Neural cell (in vitro differentiated cells): ENCODE measurements around the gene MTOR. TPM values are rescaled to one million over a fixed set of nuclear protein-coding genes. Genes with fewer than 3 reads are reported as not detected.

Source experiments
- H2AFZ ChIP-seq: fragments of 200-600, 300-800 bp; sonication (generic), shearing (Covaris generic); 2 replicates; pipeline ENCODE4 v1.6.0; 2014; ENCODE audit warnings: low read depth, mild to moderate bottlenecking, antibody characterized with exemption, low read length, moderate library complexity
- H3F3A ChIP-seq: fragments of 200-600 bp; shearing (Covaris generic); 2 replicates; pipeline ENCODE4 v1.6.1; 2016; ENCODE audit warnings: mild to moderate bottlenecking, moderate library complexity, mixed read lengths, antibody characterized with exemption, low read length; ENCODE audit not compliant: insufficient read depth, poor library complexity, severe bottlenecking
- H3K27ac ChIP-seq: fragments of 200-600, 300-800 bp; sonication (generic), shearing (Covaris generic); 2 replicates; pipeline ENCODE4 v1.5.1; 2014; ENCODE audit warnings: mild to moderate bottlenecking, low read length, moderate library complexity
- H3K27me3 ChIP-seq: fragments of 300-800, 200-600 bp; sonication (generic), shearing (Covaris generic); 2 replicates; pipeline ENCODE4 v1.6.0; 2014; ENCODE audit warnings: mild to moderate bottlenecking, low read depth, low read length, moderate library complexity; ENCODE audit not compliant: insufficient read depth
- H3K36me3 ChIP-seq: fragments of 300-800, 200-600 bp; sonication (generic), shearing (Covaris generic); 2 replicates; pipeline ENCODE4 v1.5.1; 2014; ENCODE audit warnings: mild to moderate bottlenecking, antibody characterized with exemption, low read length, moderate library complexity; ENCODE audit not compliant: insufficient read depth
- H3K4me2 ChIP-seq: fragments of 300-800, 200-600 bp; sonication (generic), shearing (Covaris generic); 2 replicates; pipeline ENCODE4 v1.6.0; 2014; ENCODE audit warnings: mild to moderate bottlenecking, low read length
- H3K4me3 ChIP-seq: fragments of 300-800, 200-600 bp; sonication (generic), shearing (Covaris generic); 2 replicates; pipeline ENCODE4 v1.5.1; 2014; ENCODE audit warnings: mild to moderate bottlenecking, low read length, moderate library complexity
- H3K79me2 ChIP-seq: fragments of 200-600 bp; shearing (Covaris generic); replicated peaks from 2 replicates; pipeline ENCODE4 v1.6.0; 2014; ENCODE audit warnings: mild to moderate bottlenecking, low read length, moderate library complexity; ENCODE audit not compliant: insufficient read depth
- H3K9ac ChIP-seq: fragments of 300-800, 200-600 bp; sonication (generic), shearing (Covaris generic); 2 replicates; pipeline ENCODE4 v1.6.1; 2016; ENCODE audit warnings: mild to moderate bottlenecking, low read length, mixed read lengths
- H3K9me2 ChIP-seq: fragments of 200-600 bp; shearing (Covaris generic); 2 replicates; pipeline ENCODE4 v1.6.1; 2016; ENCODE audit warnings: mild to moderate bottlenecking, low read length, mixed read lengths; ENCODE audit not compliant: insufficient read depth
- H3K9me3 ChIP-seq: fragments of 200-600, 300-800 bp; sonication (generic), shearing (Covaris generic); 2 replicates; pipeline ENCODE4 v1.6.1; 2016; ENCODE audit warnings: mild to moderate bottlenecking, mixed run types, low read length, moderate library complexity, mixed read lengths
- H4K20me1 ChIP-seq: fragments of 200-600 bp; shearing (Covaris generic); 2 replicates; pipeline ENCODE4 v1.6.1; 2016; ENCODE audit warnings: mild to moderate bottlenecking, mixed run types; ENCODE audit not compliant: insufficient read depth
- CTCF ChIP-seq: fragments of 450-650 bp; IDR thresholded peaks from 2 replicates; pipeline ENCODE4 v1.5.1; 2014; ENCODE audit warnings: antibody characterized with exemption, mild to moderate bottlenecking, moderate library complexity; ENCODE audit not compliant: poor library complexity, severe bottlenecking
- EP300 ChIP-seq: fragments of 450-650 bp; conservative IDR thresholded peaks from 2 replicates; pipeline ENCODE4 v1.6.1; 2014; ENCODE audit warnings: antibody characterized with exemption, mild to moderate bottlenecking, moderate library complexity; ENCODE audit not compliant: poor library complexity, severe bottlenecking
- EZH2 ChIP-seq: fragments of 200-600, 300-800 bp; shearing (Covaris generic), sonication (generic); IDR thresholded peaks from 2 replicates; pipeline ENCODE4 v1.6.1; 2014; ENCODE audit warnings: antibody characterized with exemption, low read length, borderline replicate concordance, mild to moderate bottlenecking; ENCODE audit not compliant: insufficient read depth, poor library complexity, severe bottlenecking
- MXI1 ChIP-seq: fragments of 450-650 bp; conservative IDR thresholded peaks from 2 replicates; pipeline ENCODE4 v1.6.1; 2014; ENCODE audit warnings: antibody characterized with exemption, mild to moderate bottlenecking; ENCODE audit not compliant: poor library complexity, severe bottlenecking
- POLR2AphosphoS5 ChIP-seq: IDR thresholded peaks from 2 replicates; pipeline ENCODE4 v1.6.1; 2012
- RAD21 ChIP-seq: fragments of 450-650 bp; conservative IDR thresholded peaks from 2 replicates; pipeline ENCODE4 v1.6.1; 2014; ENCODE audit warnings: antibody characterized with exemption, mild to moderate bottlenecking, moderate library complexity
- REST ChIP-seq: IDR thresholded peaks from 2 replicates; pipeline ENCODE4 v1.6.1; 2012; ENCODE audit warnings: borderline replicate concordance
- SMC3 ChIP-seq: fragments of 450-650 bp; conservative IDR thresholded peaks from 2 replicates; pipeline ENCODE4 v1.6.1; 2014; ENCODE audit warnings: antibody characterized with exemption, mild to moderate bottlenecking, moderate library complexity; ENCODE audit not compliant: poor library complexity
- TAF1 ChIP-seq: IDR thresholded peaks from 2 replicates; pipeline ENCODE4 v1.6.1; 2012; ENCODE audit warnings: low read depth
- polyA plus RNA-seq: library from polyadenylated mRNA; depleted of rRNA; stranded (reverse); fragments of >200 nt; gene quantifications from 2 replicates; pipeline ENCODE4 v1.2.3, GENCODE V29; 2014

MTOR gene
- polyA plus RNA-seq, 1 donor from 2014 or later = 41.2 TPM

- Histone ChIP-seq H2AFZ (peak overlapping the region; percentile 65), H3K36me3 (no peaks in the 10 kb centered on the region), H3K4me2 (peak overlapping the region; percentile 97), H4K20me1 (no peaks in the 10 kb centered on the region), H3K9me2 (no peaks in the 10 kb centered on the region), H3K9me3 (no peaks in the 10 kb centered on the region), H3K4me3 (peak overlapping the region; percentile 100), H3K27me3 (no peaks in the 10 kb centered on the region), H3K27ac (peak overlapping the region; percentile 78), H3K79me2 (peaks cover 21% of the 10 kb centered on the region), H3K9ac (peak overlapping the region; percentile 92), H3F3A (no peaks in the 10 kb centered on the region)
- TF ChIP-seq CTCF (no peak), EP300 (no peak), TAF1 (no peak), SMC3 (peak; percentile 0), POLR2AphosphoS5 (no peak), EZH2 (no peak), RAD21 (no peak), MXI1 (peak; percentile 47), REST (no peak)
These were observed 11.4 kb upstream of the MTOR start for GRCh38 chr1:11273595-11274234.

- Histone ChIP-seq H3K4me2 (peak within 1 kb of the TSS; percentile 97), H3K4me3 (peak within 1 kb of the TSS; percentile 100), H3K27ac (peak within 1 kb of the TSS; percentile 78)
These were observed 10.7 kb upstream of the MTOR start, which contains the start of gene UBIAD1 for GRCh38 chr1:11272832-11273594. Gene UBIAD1, plus strand, starts transcription at chr1:11273198. Its CDS starts 334 bp downstream, at chr1:11273532.

More at GRCh38 chr1:11272832-11273594, 10.7 kb upstream of the MTOR start, which contains the start of gene UBIAD1:
- no peaks in the 10 kb centered on the region for H3F3A ChIP-seq
- no peaks in the 10 kb centered on the region for H4K20me1 ChIP-seq
- H3K27me3 ChIP-seq = no peaks in the 10 kb centered on the region
- H3K9ac ChIP-seq = peak within 1 kb of the TSS; percentile 92
- H2AFZ ChIP-seq = peak within 1 kb of the TSS; percentile 65
- H3K79me2 ChIP-seq = peaks cover 21% of the 10 kb centered on the region
- no peaks in the 10 kb centered on the region for H3K9me3 ChIP-seq
- TF ChIP-seq MXI1 (peak; percentile 93), POLR2AphosphoS5 (peak; percentile 84), CTCF (no peak), EP300 (peak; percentile 30), REST (peak; percentile 89), EZH2 (no peak), TAF1 (peak; percentile 85), RAD21 (no peak), SMC3 (peak; percentile 24)
- no peaks in the 10 kb centered on the region for H3K9me2 ChIP-seq
- no peaks in the 10 kb centered on the region for H3K36me3 ChIP-seq
